GM21825 (cell line): Measurements from ENCODE around the gene SLC25A24.
"Not testable (repeated sequence)": the region's sequence is repeated elsewhere in the genome, so short reads cannot be mapped to it uniquely, and the experiment has no call there.

Source experiments
- ATAC-seq: cut with Tn5 transposase; IDR thresholded peaks from one replicate; pipeline ENCODE4 v1.9.1; 2021; ENCODE audit warnings: mild to moderate bottlenecking, moderate library complexity; ENCODE audit not compliant: unreplicated experiment

The SLC25A24 gene

DNA sequence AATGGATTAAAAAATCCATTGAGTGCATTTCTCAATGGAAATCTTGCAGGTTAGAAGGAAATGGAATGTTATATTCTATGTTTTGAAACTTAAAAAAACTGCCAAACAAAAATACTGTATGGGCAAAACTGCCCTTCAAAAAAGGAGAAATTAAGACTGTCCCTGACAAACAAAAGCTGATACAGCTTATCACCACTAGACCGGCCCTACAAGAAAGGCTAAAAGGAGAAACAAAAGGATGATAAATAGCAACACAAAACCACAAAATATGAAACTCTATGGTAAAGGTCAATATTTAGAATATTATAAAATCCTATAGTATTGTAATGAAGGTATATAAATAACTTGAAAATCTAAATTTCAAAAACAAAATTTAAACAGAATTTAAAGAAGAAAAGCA is 60.0 kb downstream of the SLC25A24 start:
- no peak for ATAC-seq

DNA sequence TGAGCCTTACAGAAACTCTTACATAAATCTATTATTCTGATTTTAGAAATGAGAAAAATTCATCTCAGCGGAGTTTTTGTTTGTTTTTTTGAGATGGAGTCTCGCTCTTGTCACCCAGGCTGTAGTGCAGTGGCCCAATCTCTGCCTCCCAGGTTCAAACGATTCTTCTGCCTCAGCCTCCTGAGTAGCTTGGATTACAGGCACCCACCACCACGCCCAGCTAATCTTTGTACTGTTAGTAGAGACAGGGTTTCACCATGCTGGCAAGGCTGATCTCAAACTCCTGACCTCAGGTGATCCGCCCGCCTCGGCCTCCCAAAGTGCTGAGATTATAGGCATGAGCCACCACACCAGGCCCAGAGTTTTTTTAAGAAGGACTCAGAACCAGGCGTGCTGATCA is 60.6 kb downstream of the SLC25A24 start:
- not testable (repeated sequence) for ATAC-seq

DNA sequence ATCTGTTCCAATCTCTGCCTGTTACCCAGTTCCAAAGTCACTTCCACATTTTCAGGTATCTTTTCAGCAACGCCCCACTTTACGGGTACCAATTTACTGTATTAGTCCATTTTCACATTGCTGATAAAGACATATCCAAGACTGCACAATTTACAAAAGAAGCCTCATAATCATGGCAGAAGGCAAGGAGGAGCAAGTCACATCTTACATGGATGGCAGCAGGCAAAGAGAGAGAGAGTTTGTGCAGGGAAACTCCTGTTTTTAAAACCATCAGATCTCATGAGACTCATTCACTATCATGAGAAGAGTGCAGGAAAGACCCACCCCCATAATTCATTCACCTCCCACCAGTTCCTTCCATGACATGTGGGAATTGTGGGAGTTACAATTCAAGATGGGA is 67.0 kb downstream of the SLC25A24 start:
- not testable (repeated sequence) for ATAC-seq

DNA sequence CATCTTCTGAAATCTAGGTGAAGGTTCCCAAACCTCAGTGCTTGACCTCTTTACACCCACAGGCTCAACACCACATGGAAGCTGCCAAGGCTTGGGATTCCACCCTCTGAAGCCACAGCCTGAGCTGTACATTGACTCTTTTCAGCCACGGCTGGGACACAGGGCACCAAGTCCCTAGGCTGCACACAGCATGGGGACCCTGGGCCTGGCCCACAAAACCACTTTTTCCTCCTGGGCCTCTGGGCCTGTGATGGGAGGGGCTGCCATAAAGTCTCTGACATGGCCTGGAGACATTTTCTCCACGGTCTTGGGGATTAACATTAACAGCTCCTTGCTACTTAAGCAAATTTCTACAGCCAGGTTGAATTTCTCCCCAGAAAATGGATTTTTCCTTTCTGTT is 67.8 kb downstream of the SLC25A24 start:
- ATAC-seq, result not testable (repeated sequence)

DNA sequence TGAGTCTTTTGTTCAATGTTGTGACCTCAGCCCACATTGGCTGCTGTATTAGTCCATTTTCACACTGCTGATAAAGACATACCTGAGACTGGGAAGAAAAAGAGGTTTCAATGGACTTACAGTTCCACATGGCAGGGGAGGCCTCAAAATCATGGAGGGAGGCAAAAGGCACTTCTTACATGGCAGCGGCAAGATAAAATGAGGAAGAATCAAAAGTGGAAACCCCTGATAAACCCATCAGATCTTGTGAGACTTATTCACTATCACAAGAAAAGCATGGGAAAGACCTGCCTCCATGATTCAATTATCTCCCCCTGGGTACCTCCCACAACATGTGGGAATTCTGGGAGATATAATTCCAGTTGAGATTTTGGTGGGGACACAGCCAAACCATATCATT is 68.9 kb downstream of the SLC25A24 start:
- ATAC-seq, result not testable (repeated sequence)

DNA sequence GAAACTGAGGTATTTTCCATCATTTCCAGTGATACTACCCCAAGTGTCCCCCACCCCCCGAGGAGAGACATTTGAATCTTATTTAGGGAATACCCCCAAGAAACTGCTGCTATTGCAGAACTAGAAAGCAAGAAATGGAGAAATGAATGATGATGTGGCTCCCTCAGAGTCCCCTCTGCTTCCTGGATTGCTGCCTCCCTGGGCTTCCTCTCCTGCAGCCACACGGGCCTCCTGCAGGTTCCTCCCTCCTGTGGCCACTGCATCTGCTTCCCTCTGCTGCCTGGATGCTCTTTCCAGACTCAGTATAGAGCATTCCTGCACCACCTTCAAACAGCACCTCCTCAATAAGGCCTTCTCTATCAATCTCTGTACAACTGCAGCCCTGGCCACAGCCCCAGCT is 69.3 kb downstream of the SLC25A24 start:
- no peak for ATAC-seq

DNA sequence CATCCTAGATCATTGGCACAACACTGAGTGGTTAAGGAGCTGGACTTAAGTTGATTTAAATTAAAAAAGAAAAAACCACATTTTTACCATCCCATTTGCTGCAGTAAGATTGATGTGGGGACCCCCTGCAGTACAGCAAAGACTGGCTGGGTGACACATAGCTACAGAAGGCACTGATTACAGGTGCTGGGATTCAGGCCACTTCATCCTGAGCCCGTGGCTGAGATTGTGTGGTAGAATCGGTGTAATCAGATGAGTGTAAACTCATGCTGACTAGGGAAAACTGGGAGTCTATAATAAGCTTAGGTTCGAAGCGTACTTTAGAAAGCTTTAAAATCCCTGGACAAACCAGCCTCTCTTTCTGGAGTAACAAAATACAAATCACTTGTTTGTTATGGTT is 70.1 kb downstream of the SLC25A24 start:
- no peak for ATAC-seq

DNA sequence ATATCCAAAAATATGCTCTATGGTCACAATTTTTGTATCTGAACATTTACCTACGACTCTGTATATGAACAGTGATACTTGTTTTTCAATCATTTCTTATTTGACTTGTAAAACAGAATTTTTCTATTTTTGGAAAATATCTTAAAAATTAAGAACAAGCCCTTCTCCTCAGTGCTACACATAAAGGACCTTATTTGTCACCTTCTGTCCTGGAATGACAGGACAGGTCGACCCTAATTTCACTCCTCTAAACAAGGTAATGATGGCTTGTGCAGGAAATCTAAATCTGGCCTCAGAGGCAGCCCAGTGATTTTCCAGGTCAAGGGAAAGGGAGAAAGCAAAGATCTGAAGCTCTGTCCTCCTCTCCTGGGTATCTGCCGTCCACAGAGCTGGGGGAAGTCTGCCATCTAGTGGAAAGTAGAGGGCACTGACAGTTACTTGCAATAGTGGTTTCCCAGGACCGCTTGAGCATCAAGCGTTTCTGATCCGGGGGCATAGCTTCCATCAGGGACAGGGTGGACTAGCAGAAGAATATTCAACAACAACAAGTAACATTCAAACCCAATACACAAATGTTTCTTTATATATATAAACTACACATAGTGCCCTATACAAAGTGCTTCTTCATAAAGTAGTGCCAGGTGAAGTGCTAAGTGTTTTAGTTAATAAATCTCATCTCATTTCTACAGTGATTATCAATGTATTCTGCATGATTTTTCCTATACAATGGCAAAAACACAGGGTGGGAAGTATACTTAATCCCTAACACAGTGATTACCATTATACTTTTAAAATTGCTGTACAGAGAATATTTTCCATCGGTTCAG is 74.6 kb downstream of the SLC25A24 start:
- ATAC-seq, result peak; percentile 93

DNA sequence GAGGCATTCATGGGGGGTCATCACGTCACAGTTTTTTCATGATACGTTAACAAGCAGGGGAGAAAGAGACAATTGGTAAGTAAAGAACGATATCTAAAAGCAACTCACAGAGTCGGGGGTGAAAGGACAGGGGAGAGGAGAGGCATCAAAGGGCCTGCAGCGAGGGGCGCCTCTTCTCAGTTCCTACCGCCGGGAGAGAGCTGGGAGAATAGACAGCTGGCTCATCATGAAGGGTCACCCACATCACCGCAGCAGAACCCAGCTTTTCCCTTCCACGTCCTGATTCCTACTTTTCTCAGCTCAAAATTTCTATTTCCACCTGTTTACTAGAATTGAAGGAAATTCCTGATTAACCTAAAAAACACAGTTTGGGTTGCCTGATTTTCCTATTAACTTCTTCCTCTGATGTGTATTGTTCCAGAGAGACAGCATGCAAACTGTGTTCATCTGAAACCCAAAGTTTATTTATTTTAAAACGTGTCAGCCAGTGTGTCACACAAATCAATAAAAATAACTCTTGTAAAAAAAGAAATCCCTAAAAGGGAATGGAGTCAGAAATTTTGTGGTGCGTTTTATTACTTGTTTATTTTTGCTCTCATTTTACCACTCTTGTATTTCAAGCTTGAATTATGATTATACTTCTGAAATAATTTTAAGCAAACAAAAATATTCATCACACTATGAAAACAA is 75.4 kb downstream of the SLC25A24 start:
- no peak for ATAC-seq

DNA sequence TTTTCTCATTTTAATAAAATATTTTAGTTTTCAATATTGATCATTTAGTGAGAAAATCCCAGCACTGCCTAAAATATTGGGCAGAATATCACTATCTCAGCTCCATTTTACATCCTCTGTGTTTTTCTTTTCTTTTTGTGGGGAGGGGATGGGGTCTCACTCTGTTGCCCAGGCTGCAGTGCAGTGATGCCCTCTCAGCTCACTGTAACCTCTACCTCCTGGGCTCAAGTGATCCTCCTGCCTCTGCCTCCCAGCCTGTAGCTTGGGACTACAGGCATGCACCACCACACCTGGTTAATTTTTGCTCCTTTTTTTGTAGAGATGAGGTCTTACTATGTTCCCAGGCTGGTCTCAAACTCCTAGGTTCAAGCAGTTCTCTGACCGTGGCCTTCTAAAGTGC is 76.1 kb downstream of the SLC25A24 start:
- no peak for ATAC-seq

DNA sequence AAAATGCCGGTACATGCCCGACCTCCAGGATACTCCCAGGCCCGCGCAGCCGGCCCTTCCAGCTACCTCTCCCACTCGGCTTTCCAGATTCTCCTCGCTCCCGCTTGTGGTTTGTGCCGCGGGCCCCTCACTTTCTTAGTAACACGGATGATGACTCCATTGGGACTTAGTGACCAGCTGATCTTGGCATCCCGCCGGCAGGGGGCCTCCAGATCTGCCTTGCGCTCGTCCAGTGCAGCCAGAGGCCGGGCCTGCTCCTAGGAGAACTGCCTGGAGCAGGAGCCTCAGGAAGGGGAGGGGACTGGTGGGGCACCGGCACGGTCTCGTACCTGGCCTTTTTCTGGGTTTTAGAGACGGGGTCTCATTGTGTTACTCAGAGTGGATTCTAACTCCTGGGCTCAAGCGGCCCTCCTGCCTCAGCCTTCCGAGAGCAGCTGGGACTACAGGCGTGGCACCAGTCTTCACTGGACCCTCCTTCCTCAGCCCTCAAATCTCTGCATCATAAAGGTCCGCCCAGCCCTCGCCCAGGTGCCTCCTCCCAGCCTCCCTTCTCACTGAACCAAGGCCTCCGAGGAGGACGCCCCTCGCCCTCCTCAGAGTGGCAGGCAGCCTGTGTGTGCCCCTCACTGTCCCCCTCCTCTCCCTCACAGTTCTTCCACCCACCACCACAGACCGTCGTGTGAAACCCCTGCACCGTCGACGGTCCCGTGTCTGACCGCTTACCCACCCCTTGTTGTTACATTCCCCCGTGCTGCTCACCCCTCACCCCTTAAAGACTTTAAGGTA is 78.6 kb downstream of the SLC25A24 start:
- no peak for ATAC-seq

DNA sequence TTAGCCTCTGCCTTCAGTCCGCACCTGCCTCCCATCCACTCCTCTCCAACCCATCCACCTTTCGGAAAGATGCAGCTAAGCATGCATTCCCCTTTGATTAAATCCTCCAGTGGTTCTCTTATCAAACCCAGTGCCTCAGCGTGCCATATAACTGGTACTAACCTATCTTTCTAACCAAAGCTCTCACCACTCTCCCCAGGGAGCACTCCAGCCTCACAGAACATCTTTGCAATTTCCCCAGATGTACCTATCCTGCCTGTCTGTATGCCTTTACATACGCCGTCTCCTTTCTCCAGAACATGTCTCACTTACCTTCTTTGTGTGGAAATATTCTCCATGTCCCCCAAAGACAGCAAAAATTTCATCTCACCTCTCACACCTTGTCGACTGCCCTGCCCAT is 80.0 kb downstream of the SLC25A24 start:
- no peak for ATAC-seq

DNA sequence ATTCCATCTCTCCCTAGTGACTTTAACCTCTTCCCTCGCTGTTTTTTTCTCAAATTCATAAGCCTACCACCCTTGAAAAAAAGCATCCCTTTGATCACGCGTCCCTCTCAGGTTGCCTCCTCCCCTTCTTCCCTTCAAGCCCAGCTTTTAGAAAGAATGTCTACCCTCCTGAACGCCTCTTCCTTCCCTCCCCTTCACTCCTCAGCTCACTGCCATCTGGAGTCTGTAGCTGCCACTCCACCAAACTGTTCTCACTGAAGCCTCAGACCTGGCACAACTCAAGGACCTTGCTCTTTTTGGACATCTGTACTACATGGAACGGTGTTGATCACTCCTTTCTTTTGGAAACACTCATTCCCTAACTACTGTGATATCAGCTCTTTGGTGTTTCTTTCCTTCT is 80.6 kb downstream of the SLC25A24 start:
- no peak for ATAC-seq

DNA sequence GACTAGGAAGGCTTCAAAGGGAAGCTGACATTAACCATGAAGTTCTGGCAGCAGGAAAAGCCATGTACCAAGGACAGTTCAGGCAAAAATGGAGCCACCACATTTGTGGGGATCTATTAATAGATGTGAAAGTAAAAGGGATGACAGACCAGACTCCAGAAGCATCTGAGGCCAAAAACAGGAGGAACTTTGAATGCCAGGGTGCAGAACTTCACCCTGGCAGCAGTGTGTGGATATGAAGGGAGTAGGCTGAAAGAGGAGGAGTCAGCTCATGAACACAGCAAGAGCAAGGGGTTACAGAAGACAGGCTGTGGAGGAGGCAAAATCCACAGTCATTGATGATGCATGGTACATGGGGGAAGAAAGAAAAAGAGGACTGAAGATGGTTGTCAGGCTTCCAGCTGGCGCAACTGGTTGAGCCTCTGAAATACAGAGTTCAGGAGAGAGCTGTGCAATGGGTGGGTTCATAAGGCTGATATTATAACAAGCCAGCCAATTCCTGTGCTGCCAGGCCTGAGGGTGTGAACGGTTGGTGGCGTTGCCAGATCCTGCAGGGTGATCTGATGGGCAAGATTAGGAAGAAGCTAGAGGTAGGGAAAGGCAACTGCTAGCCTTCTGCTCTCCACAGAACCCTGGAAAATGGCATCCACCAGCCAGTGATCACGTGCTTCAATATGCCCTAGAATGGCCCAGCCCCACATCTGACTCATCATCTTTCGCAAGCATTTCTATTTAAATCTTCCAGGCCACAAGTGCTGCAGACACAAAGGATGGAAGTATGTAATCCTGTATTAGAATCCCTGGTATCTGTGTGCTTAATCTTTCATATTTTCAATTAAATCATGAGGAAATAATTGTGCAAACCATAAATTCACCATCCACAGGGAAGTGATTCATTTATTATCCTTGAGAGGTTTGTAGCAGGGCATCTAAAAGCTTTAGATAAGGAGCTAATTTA is 81.9 kb downstream of the SLC25A24 start:
- no peak for ATAC-seq

DNA sequence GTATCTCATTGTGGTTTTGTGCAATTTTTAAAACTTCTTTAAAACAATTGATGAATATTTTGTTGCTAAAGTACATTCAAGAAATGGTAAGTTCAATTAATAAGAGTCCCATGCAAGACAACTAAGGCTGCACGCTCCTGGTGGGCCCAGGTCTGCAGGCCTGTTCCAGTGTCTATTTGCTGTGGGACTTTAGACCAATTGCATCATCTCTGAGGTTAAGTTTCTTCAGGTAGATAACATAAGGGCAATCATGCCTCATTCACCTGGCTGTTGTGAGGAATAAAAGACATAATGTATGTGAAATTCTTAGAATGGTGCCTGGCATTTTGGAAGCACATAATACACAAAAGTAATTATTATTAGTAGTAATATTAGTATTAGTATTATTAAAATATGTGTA is 82.9 kb downstream of the SLC25A24 start:
- no peak for ATAC-seq

DNA sequence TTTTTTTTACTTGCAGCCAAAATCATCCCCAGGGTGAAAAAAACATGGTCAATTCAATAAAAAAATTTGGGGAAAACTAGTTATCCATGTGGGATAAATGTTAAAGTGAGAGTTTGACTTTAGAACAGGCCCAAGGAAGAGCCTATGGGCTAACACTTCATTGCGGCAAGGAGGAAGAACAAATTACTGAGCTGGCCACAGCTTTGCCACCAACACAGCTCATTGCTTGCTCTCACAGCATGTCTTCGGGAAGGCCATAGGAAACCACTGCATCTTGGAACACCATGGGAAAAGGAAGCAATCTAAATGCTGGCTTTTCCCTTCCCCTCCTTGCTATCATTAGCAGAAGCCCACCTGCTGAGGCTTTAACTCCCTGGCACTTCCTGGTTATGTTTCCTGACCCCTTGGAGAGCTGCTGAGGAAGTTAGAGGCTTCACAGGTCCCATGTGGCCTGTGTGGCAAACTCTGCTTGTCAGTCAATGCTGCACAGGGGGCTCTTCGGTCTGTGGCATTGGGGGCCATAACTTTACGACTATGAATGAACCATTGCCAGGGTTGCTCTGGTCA is 86.0 kb downstream of the SLC25A24 start:
- ATAC-seq, result no peak

DNA sequence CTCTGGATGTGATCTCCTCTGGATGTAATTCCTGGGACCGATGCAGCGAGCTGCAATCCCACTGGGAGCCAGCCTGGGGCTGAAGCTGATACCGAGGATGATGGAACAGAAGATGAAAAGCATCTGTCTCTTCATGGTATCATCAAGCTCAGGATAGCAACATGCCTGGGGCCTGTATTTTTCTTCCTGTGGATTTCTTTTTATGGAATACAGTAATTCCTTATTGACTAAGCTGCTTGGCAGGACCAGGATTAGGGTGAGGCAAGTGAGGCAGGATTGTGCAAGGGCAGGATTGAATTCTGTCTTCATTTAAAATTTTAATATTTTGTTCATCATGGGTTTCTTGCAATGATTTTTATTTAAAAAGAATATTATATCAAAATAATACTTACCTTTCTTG is 86.6 kb downstream of the SLC25A24 start:
- no peak for ATAC-seq

DNA sequence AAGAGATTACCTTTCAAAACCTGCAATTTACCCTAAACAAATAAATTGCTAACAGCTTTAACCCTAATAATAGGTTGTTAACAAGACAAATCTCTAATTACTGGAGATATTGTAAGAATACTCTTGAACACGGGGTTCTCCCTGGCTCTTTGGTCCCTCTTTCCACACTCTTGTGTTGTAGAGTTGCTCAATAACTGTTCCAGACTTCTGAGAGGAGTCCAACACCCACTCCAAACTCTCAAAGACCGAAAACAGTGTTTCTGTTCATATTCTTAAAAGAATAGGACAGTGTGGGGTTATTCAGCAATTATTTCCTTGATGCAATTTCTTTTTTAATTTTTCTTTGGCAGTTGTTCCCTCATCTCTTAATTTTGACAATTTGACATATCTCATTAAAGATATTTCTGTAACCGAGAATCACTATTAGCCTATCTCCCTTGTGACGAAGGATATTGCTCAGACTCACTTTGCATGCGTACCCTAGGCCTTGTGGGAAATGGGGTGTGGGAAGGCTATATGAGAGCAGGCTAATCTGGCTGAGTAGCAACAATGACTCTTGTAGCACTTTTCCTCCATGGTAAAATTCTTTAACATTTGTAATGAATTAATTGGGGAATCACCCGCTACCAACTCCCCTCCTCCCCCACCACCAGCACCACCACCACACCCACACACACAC is 90.7 kb downstream of the SLC25A24 start:
- ATAC-seq, result no peak

DNA sequence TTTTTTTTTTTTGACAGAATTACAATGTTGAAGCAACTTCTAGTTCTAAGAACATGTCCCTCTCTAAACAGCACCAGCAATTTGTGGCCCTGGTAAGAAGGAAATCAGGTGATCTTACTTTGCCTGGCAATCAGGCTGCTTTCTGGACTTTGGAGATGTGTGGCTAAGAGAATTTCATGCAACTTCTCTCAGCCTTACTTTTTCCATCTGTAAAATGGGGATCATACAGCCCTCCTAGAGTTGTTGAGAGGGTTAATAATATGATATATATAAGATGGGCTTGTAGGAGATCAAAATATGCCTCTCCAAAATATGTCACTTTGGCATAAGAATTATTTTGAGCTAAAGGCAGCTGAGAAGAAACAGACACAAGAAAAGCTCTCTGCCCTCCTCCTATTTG is 92.0 kb downstream of the SLC25A24 start:
- ATAC-seq, result no peak

DNA sequence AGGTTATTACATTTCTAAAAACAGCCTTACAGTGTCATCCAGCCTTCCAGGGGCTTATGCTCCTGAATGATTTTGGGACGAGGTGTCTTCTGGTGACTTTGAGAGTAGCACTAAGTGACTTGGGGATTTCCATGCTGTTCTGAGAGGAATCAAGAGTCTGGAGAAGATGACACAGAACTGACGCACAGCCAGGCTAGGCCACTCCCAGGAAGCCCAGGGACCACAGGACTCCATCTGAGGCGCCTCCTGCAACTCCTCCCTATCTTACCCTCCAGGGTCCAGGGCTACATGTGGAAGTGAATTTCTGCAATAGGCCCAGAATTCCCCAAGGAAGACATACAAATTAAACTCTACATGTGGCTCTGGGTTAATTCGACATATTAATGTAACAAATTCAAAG is 92.5 kb downstream of the SLC25A24 start:
- no peak for ATAC-seq
